Keratinocyte (primary cell): ENCODE measurements around the gene MAJIN.

Source experiments
- EZH2 ChIP-seq: IDR thresholded peaks from one replicate; pipeline ENCODE4 v1.6.1; 2012; ENCODE audit warnings: inconsistent platforms, mild to moderate bottlenecking, low read length, moderate library complexity
- TF ChIP-seq, protein P1 (sequence below), 3 experiments: IDR thresholded peaks in 1 of 3; conservative IDR thresholded peaks in 1 of 3; optimal IDR thresholded peaks in 1 of 3; 2 replicates in 2 of 3; 3 replicates in 1 of 3; pipeline versions ENCODE3 to v1.5.1; 2011; ENCODE audit warnings: low read length in 3 of 3, mild to moderate bottlenecking in 3 of 3, moderate library complexity in 2 of 3, control low read depth in 1 of 3, inconsistent platforms in 1 of 3; ENCODE audit not compliant: insufficient read depth in 2 of 3; ENCODE audit errors: extremely low read depth in 1 of 3

DNA sequence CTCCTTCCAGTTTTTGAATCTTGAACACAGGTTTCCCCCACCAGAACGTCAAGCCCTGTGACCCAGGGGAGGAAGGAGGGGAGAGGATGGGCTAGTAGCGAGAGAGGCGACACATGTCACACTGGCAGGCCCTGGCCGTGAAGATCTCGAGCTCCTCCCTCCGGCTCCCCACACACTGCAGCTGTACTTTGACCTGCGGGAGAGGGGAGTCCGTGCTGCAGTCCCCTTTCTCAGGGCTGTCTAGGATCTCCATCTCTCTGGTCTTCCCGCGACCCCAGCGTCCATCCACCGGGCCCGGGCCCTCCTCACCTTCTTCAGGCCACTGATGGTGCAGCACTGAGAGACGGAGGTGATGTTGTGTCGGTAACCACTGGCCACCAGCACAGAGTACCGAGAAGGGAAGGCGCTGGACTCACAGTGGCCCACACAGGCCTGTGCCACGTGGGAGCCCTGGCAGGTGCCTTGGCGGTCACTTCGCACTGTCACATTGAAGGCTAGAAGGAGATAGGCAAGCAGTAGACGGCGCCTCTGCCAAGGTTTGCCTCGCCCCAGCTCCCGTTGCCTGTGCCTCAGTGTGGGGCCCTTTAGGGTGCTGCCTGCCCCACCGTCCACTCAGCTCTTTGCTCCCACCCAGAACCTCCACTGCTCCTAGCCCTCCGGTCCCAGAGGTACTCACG lies 37.1 kb downstream of the MAJIN start:
- TF ChIP-seq, protein P1, sequence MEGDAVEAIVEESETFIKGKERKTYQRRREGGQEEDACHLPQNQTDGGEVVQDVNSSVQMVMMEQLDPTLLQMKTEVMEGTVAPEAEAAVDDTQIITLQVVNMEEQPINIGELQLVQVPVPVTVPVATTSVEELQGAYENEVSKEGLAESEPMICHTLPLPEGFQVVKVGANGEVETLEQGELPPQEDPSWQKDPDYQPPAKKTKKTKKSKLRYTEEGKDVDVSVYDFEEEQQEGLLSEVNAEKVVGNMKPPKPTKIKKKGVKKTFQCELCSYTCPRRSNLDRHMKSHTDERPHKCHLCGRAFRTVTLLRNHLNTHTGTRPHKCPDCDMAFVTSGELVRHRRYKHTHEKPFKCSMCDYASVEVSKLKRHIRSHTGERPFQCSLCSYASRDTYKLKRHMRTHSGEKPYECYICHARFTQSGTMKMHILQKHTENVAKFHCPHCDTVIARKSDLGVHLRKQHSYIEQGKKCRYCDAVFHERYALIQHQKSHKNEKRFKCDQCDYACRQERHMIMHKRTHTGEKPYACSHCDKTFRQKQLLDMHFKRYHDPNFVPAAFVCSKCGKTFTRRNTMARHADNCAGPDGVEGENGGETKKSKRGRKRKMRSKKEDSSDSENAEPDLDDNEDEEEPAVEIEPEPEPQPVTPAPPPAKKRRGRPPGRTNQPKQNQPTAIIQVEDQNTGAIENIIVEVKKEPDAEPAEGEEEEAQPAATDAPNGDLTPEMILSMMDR (optimal IDR thresholded peaks at IDR 0.05 in 1 of 3, IDR thresholded peaks at IDR 0.05 in 1 of 3, conservative IDR thresholded peaks at IDR 0.05 in 1 of 3; ENCODE audit: extremely low read depth in 1 of 3, insufficient read depth in 2 of 3, low read length in 3 of 3): no peak
- no peak for TF ChIP-seq EZH2
